Neuronal stem cell (in vitro differentiated cells): ENCODE measurements around the gene GABARAPL2.

ENCODE experiments used
- DNase-seq: peaks from one replicate; pipeline ENCODE4 v3.0.0-alpha.2; 2013; ENCODE audit warnings: low spot score
- H2AFZ ChIP-seq: one replicate; pipeline ENCODE4 v1.6.1; 2013; ENCODE audit warnings: mild to moderate bottlenecking, low read length, inconsistent platforms
- H2AK5ac ChIP-seq: 2 replicates; pipeline ENCODE4 v1.6.1; 2013; ENCODE audit warnings: low read depth, mild to moderate bottlenecking, inconsistent platforms, low read length, moderate library complexity, mixed read lengths
- H2BK120ac ChIP-seq: 2 replicates; pipeline ENCODE4 v1.6.1; 2013; ENCODE audit warnings: low read depth, mild to moderate bottlenecking, inconsistent platforms, low read length, moderate library complexity, mixed read lengths
- H2BK12ac ChIP-seq: one replicate; pipeline ENCODE4 v1.6.1; 2013; ENCODE audit warnings: low read length, inconsistent platforms
- H2BK15ac ChIP-seq: 2 replicates; pipeline ENCODE4 v1.6.1; 2013; ENCODE audit warnings: mild to moderate bottlenecking, low read length, inconsistent platforms, mixed read lengths
- H2BK5ac ChIP-seq: one replicate; pipeline ENCODE4 v1.6.1; 2013; ENCODE audit warnings: inconsistent platforms, mild to moderate bottlenecking, low read length, moderate library complexity
- H3K14ac ChIP-seq: one replicate; pipeline ENCODE4 v1.6.1; 2013; ENCODE audit warnings: low read length, inconsistent platforms
- H3K18ac ChIP-seq: 2 replicates; pipeline ENCODE4 v1.6.1; 2013; ENCODE audit warnings: low read length, inconsistent platforms
- H3K23ac ChIP-seq: 2 replicates; pipeline ENCODE4 v1.6.1; 2013; ENCODE audit warnings: low read depth, mild to moderate bottlenecking, mixed read lengths, low read length, inconsistent platforms; ENCODE audit not compliant: poor library complexity
- H3K27ac ChIP-seq: replicated peaks from 3 replicates; pipeline ENCODE4 v1.5.1; 2013; ENCODE audit warnings: low read length, inconsistent platforms
- H3K27me3 ChIP-seq, 3 experiments: 2 replicates each; pipeline ENCODE4 v1.6.1; 2013; ENCODE audit warnings: low read length in 3 of 3, mild to moderate bottlenecking in 2 of 3, inconsistent platforms in 1 of 3, low read depth in 1 of 3, mixed read lengths in 1 of 3, moderate library complexity in 1 of 3; ENCODE audit not compliant: control insufficient read depth in 3 of 3, insufficient read depth in 3 of 3
- H3K36me3 ChIP-seq, 2 donors: replicated peaks in 1 of 2; 2 replicates each; pipeline ENCODE4 v1.6.1; 2013; ENCODE audit warnings: low read length in 2 of 2; ENCODE audit not compliant: control insufficient read depth in 2 of 2, insufficient read depth in 2 of 2
- H3K4ac ChIP-seq: 2 replicates; pipeline ENCODE4 v1.6.1; 2013; ENCODE audit warnings: inconsistent platforms, mild to moderate bottlenecking, low read length, moderate library complexity
- H3K4me1 ChIP-seq, 2 donors: 1 replicate in 1 of 2; 2 replicates in 1 of 2; pipeline ENCODE4 v1.6.1; 2013; ENCODE audit warnings: low read length in 2 of 2, low read depth in 1 of 2; ENCODE audit not compliant: control insufficient read depth in 2 of 2, insufficient read depth in 1 of 2
- H3K4me2 ChIP-seq: one replicate; pipeline ENCODE4 v1.6.1; 2013; ENCODE audit warnings: mild to moderate bottlenecking, low read length, inconsistent platforms; ENCODE audit not compliant: insufficient read depth, poor library complexity, severe bottlenecking
- H3K4me3 ChIP-seq, 2 donors: 2 replicates each; pipeline ENCODE4 v1.5.1; 2013; ENCODE audit warnings: low read length in 2 of 2, mild to moderate bottlenecking in 2 of 2, inconsistent platforms in 1 of 2, moderate library complexity in 1 of 2
- H3K79me1 ChIP-seq: one replicate; pipeline ENCODE4 v1.6.1; 2013; ENCODE audit warnings: low read depth, mild to moderate bottlenecking, inconsistent platforms, low read length, moderate library complexity
- H3K9ac ChIP-seq: one replicate; pipeline ENCODE4 v1.6.1; 2013; ENCODE audit warnings: mild to moderate bottlenecking, low read depth, low read length, inconsistent platforms; ENCODE audit not compliant: poor library complexity
- H3K9me3 ChIP-seq, 2 donors: replicated peaks in 1 of 2; 2 replicates each; pipeline versions ENCODE3 to v1.6.1; 2013; ENCODE audit warnings: low read length in 2 of 2, mild to moderate bottlenecking in 2 of 2, inconsistent platforms in 1 of 2, low read depth in 1 of 2, mixed read lengths in 1 of 2, moderate library complexity in 1 of 2; ENCODE audit not compliant: control insufficient read depth in 2 of 2, insufficient read depth in 1 of 2
- H4K8ac ChIP-seq: one replicate; pipeline ENCODE4 v1.6.1; 2013; ENCODE audit warnings: low read depth, mild to moderate bottlenecking, inconsistent platforms, low read length, moderate library complexity
- H4K91ac ChIP-seq: one replicate; pipeline ENCODE4 v1.6.1; 2013; ENCODE audit warnings: low read length, low read depth, mild to moderate bottlenecking, inconsistent platforms; ENCODE audit not compliant: poor library complexity
- WGBS, 2 donors: extraction: QIAGEN DNeasy Blood & Tissue Kit; methylation state at CpG; one replicate each; pipeline ENCODE4 v1.1.7; 2013; ENCODE audit warnings: missing lambda C conversion rate in 2 of 2, mixed read lengths in 1 of 2; ENCODE audit not compliant: insufficient read length in 2 of 2, insufficient replicate concordance in 1 of 2; ENCODE audit errors: extremely low coverage in 2 of 2; 5-methylcytosine and 5-hydroxymethylcytosine counted together

GABARAPL2 gene

DNA sequence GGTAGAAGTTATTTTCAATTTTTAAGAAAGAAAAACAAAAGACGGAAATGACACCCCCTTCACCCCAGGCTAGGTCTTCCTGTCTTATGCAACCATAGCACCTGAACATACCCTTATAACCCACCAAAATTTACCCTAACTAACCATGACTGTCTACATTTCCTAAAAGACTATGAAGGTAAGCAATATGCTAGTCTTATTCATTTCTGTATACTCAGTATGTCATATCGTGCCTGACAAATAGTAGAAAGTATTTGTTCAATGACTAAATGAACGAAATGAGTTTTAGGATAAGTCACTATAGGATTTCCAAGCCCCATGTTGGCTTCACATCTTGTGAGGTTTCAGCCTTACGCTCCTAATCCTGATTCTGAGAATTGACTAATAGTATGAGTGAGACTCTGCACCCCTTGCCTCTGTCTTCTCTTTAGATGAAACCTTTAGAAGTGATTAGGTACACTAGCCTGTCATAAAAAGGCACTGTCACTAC lies 50.4 kb downstream of the GABARAPL2 start:
- no peak for DNase-seq
- WGBS, 2 donors = no CpG with 5 or more reads among the region's 4 CpGs

DNA sequence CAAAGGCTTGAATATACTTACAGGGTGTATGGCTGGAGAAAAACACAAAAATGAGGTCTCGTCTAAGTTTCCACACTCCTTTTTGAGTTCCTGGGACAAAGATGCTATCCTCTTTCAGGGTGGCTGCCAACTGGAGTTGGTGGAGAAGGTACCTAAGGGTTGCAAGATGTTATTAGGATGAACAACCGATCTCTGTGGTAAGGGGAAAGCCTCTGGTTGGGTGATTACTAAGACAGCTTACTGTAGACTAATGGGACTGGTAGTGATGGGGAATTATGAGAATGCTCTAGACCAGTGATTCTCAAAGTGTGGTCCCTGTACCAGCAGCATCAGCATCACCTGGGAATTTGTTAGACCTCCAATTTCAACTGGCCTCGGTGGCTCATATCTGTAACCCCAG lies 50.9 kb downstream of the GABARAPL2 start:
- no peak overlapping the region for H2AK5ac ChIP-seq
- H2BK120ac ChIP-seq = no peak overlapping the region
- no peak overlapping the region for H3K23ac ChIP-seq
- no peak overlapping the region for H4K91ac ChIP-seq
- no peak overlapping the region for H3K9ac ChIP-seq
- H3K4me1 ChIP-seq = peaks cover 0 to 3% of the 10 kb centered on the region in 2 donors
- no peak overlapping the region for H3K18ac ChIP-seq
- H3K79me1 ChIP-seq = no peaks in the 10 kb centered on the region
- no CpG with 5 or more reads among the region's 3 CpGs for WGBS, 2 donors
- no peak overlapping the region for H3K4ac ChIP-seq
- no peak overlapping the region for H3K27ac ChIP-seq
- no peak overlapping the region for H2BK5ac ChIP-seq
- H3K4me2 ChIP-seq = no peak overlapping the region
- DNase-seq = no peak
- no peak overlapping the region for H2BK12ac ChIP-seq
- H3K27me3 ChIP-seq = no peaks in the 10 kb centered on the region
- H4K8ac ChIP-seq = no peak overlapping the region
- no peak overlapping the region for H2AFZ ChIP-seq
- H3K9me3 ChIP-seq = no peaks in the 10 kb centered on the region
- no peak overlapping the region for H3K14ac ChIP-seq
- H2BK15ac ChIP-seq = no peak overlapping the region
- H3K4me3 ChIP-seq = no peak overlapping the region
- H3K36me3 ChIP-seq = peaks cover 22 to 88% of the 10 kb centered on the region in 2 donors

More for the DNA sequence above, 50.4 kb downstream of the GABARAPL2 start:
- no peaks in the 10 kb centered on the region for H3K79me1 ChIP-seq
- H2BK120ac ChIP-seq = no peak overlapping the region
- no peak overlapping the region for H4K91ac ChIP-seq
- H2BK15ac ChIP-seq = no peak overlapping the region
- no peak overlapping the region for H2AFZ ChIP-seq
- H3K4me3 ChIP-seq = no peak overlapping the region
- H3K9me3 ChIP-seq = no peaks in the 10 kb centered on the region
- H4K8ac ChIP-seq = no peak overlapping the region
- H2BK12ac ChIP-seq = no peak overlapping the region
- H3K4me1 ChIP-seq = peaks cover 0 to 2% of the 10 kb centered on the region in 2 donors
- no peak overlapping the region for H3K9ac ChIP-seq
- H2AK5ac ChIP-seq = no peak overlapping the region
- H3K4ac ChIP-seq = no peak overlapping the region
- H2BK5ac ChIP-seq = no peak overlapping the region
- H3K14ac ChIP-seq = no peak overlapping the region
- H3K4me2 ChIP-seq = no peak overlapping the region
- H3K27me3 ChIP-seq = no peaks in the 10 kb centered on the region
- H3K36me3 ChIP-seq = peaks cover 24 to 92% of the 10 kb centered on the region in 2 donors
- H3K23ac ChIP-seq = no peak overlapping the region
- no peak overlapping the region for H3K27ac ChIP-seq
- no peak overlapping the region for H3K18ac ChIP-seq

DNA sequence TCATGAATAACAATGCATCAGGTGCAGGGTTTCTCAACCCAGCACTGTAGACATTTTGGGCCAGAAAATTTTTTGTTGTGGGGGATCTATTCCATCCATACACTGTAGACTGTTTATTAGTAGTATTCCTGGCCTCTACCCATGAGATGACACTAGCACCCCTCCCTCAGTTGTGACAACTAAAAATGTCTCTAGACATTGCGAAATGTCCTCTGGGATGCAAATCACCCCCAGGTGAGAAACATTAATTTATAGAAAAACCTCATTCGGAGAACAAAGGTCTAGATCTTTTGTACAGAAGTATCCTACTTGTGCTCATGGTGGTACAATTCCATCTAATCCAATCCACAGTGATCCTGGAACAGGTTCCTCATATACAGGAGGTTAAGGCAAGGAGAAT lies 52.6 kb downstream of the GABARAPL2 start:
- no peak overlapping the region for H3K4me2 ChIP-seq
- DNase-seq = no peak
- no peak overlapping the region for H3K23ac ChIP-seq
- H2AFZ ChIP-seq = no peak overlapping the region
- H4K91ac ChIP-seq = no peak overlapping the region
- H3K27me3 ChIP-seq = no peaks in the 10 kb centered on the region
- no peak overlapping the region for H3K9ac ChIP-seq
- H2BK120ac ChIP-seq = no peak overlapping the region
- H2AK5ac ChIP-seq = no peak overlapping the region
- peaks cover 0 to 3% of the 10 kb centered on the region in 2 donors for H3K4me1 ChIP-seq
- WGBS, 2 donors = no CpG with 5 or more reads among the region's 2 CpGs
- H3K36me3 ChIP-seq = peaks cover 15 to 72% of the 10 kb centered on the region in 2 donors
- no peak overlapping the region for H2BK12ac ChIP-seq
- no peak overlapping the region for H3K27ac ChIP-seq
- no peak overlapping the region for H4K8ac ChIP-seq
- no peak overlapping the region for H3K4me3 ChIP-seq
- no peak overlapping the region for H3K18ac ChIP-seq
- H2BK5ac ChIP-seq = no peak overlapping the region
- no peaks in the 10 kb centered on the region for H3K79me1 ChIP-seq
- H3K14ac ChIP-seq = no peak overlapping the region
- H2BK15ac ChIP-seq = no peak overlapping the region
- no peak overlapping the region for H3K4ac ChIP-seq
- no peaks in the 10 kb centered on the region for H3K9me3 ChIP-seq

DNA sequence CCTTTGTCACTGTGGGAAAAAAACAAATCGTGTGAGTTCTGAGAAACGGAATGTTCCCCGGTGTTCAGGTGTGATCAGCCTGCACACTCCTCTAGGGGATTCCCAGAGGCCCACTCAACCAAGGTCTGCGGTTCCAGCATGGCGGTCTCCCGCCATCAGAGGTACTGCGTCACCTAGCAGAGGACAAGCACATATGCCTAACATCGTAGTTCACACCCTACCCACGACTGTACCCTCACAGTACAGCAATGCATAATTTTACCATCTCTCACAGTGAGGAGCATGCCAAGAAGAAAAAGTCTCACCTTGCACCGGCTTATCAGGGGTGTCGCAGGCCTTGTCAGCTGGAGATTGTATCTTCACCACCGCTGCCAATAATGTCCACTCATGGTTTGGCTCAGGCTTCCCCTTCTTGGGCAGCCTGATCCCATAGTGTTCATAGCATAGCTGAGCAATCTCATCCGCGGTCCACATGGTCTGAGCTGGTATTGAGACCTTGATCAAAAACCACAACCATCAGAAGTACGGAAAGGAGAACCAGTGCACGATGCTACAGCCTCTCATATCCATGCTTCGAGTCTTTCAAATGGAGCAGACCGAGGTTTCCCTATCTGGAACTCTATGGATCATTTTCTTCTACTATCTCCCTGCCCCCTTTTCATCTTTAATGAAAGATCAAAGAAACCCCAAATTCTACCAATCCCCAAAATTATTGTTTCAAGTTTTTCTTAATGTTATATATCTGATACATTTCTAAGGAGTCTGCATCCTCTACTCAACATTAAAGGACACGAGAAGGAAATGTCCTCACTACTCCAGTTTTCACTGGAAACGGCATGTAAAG lies 54.4 kb downstream of the GABARAPL2 start:
- peaks cover 12 to 57% of the 10 kb centered on the region in 2 donors for H3K36me3 ChIP-seq
- peaks cover 0 to 3% of the 10 kb centered on the region in 2 donors for H3K4me1 ChIP-seq
- no peaks in the 10 kb centered on the region for H3K27me3 ChIP-seq
- H2BK120ac ChIP-seq = no peak overlapping the region
- no peak overlapping the region for H2BK5ac ChIP-seq
- H3K9me3 ChIP-seq = no peaks in the 10 kb centered on the region
- H3K23ac ChIP-seq = no peak overlapping the region
- WGBS, 2 donors = no CpG with 5 or more reads among the region's 20 CpGs
- H3K18ac ChIP-seq = no peak overlapping the region
- H3K79me1 ChIP-seq = no peaks in the 10 kb centered on the region
- no peak overlapping the region for H3K9ac ChIP-seq
- H2BK15ac ChIP-seq = no peak overlapping the region
- peak overlapping the region in 1 of 2 donors; percentile 1 for H3K4me3 ChIP-seq
- no peak overlapping the region for H2AK5ac ChIP-seq
- no peak overlapping the region for H3K14ac ChIP-seq
- H2AFZ ChIP-seq = no peak overlapping the region
- H3K4me2 ChIP-seq = no peak overlapping the region
- no peak overlapping the region for H3K4ac ChIP-seq
- DNase-seq = no peak
- no peak overlapping the region for H3K27ac ChIP-seq
- H4K8ac ChIP-seq = no peak overlapping the region
- H2BK12ac ChIP-seq = no peak overlapping the region
- no peak overlapping the region for H4K91ac ChIP-seq
